ENCODE results near the gene CCDC70.

DNA sequence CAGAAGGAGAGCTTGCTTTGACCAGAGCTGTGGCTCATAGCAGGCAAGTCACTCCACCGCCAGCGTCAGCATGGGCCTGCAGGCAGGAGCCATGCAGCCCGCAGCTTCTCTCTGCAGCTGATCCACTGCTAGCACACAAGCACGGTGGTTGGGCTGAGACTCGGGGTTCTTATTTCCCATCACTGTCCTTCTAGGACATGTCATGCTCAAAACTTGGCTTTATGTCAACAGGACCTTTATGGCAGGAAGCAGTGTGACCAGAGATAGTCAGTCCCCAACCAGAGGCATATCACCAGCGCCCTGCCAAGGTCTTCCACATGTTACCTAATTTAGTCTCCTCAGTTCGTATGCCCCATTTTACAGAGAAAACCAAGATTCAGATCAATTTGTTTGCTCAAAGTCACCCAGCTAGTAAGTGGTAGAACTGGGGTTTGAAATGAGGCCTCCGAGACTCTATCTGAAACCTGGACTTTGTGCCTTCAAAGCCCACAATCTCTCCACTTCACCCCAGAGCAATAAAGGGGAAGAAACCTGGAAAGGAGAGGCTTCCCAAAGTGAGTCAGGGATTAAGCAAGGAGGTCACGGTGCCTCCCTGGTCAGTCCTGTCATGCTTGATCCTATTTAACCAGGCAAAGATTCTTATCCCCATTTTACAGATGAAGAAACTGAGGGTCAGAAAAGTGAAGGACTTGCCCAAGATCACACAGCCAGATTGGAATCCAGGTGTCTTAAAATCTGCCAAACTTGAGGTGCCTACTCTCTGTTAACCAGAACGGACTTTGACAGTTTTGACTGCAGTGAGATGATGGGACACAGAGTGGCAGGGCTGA, 21.8 kb upstream of the CCDC70 start:
- no peak for TF ChIP-seq CTCF (IDR thresholded peaks at IDR 0.05)
- no peak for TF ChIP-seq POLR2AphosphoS5 (IDR thresholded peaks at IDR 0.05)
- TF ChIP-seq EP300 (IDR thresholded peaks at IDR 0.05), result no peak
